K562 (cell line): ENCODE results near the gene TSPAN15. TPM values are rescaled to one million over a fixed set of nuclear protein-coding genes. Genes with fewer than 3 reads are reported as not detected.

ENCODE experiments used
- ATAC-seq: fragments of 200-7000 bp; cut with Tn5 transposase; 3 replicates; pipeline ENCODE4 v1.9.1; 2020; ENCODE audit warnings: moderate library complexity
- BruUV-seq: library from RNA; stranded (reverse); fragments of 400-500 nt; replicated peaks from 2 replicates; lab custom pipeline; 2021; lab: Mats Ljungman, UMichigan
- CTCF ChIA-PET: fragments of 300-600 bp; formaldehyde crosslinking; extraction: SDS; loops from one replicate; lab custom pipeline; 2021; ENCODE audit warnings: low intra/inter-chr PET ratio; lab: Yijun Ruan, JAX
- POLR2A ChIA-PET: fragments of 300-600, 350-650 bp; sonication (Branson Sonifier 250); formaldehyde crosslinking; extraction: SDS; loops from one replicate; lab custom pipeline; 2021; ENCODE audit warnings: antibody characterized with exemption, inconsistent platforms; lab: Yijun Ruan, JAX
- DNase-seq, 4 experiments: peaks; one replicate each; pipeline versions ENCODE4 v3.0.0 to v3.0.0-alpha.2; 2011 to 2018; ENCODE audit warnings: low spot score in 3 of 4, mixed read lengths in 3 of 4; ENCODE audit errors: extremely low read depth in 1 of 4
- FAIRE-seq: peaks from 2 replicates; lab custom pipeline; 2011; peaks lifted over from hg19 to GRCh38; lab: Jason Lieb, UNC
- H2AFZ ChIP-seq: 2 replicates; pipeline ENCODE4 v1.6.0; 2011; ENCODE audit warnings: low read depth, low read length, control low read depth, inconsistent platforms
- H3K27ac ChIP-seq: fragments of 200-600 bp; 3 replicates; pipeline ENCODE4 v1.8.0; 2011; ENCODE audit warnings: low read depth, mild to moderate bottlenecking, control low read depth, inconsistent platforms, low read length, moderate library complexity, mixed read lengths; ENCODE audit errors: extremely low read depth
- H3K27me3 ChIP-seq, 2 experiments: fragments of 300-600 bp in 1 of 2; 2 replicates in 1 of 2; 3 replicates in 1 of 2; pipeline versions ENCODE4 v1.6.0 to v1.8.0; 2011; ENCODE audit warnings: inconsistent platforms in 2 of 2, low read length in 2 of 2, mild to moderate bottlenecking in 1 of 2, mixed read lengths in 1 of 2, moderate library complexity in 1 of 2; ENCODE audit not compliant: control insufficient read depth in 2 of 2, insufficient read depth in 2 of 2
- H3K36me3 ChIP-seq: fragments of 300-600 bp; 3 replicates; pipeline ENCODE4 v1.8.0; 2011; ENCODE audit warnings: mild to moderate bottlenecking, low read length, inconsistent platforms; ENCODE audit not compliant: control insufficient read depth, insufficient read depth
- H3K4me1 ChIP-seq, 2 experiments: fragments of 200-600 bp in 1 of 2; replicated peaks in 1 of 2; 2 replicates in 1 of 2; 3 replicates in 1 of 2; pipeline versions ENCODE4 v1.5.1 to v1.8.0; 2011; ENCODE audit warnings: inconsistent platforms in 2 of 2, low read length in 2 of 2, mild to moderate bottlenecking in 1 of 2, mixed read lengths in 1 of 2, moderate library complexity in 1 of 2; ENCODE audit not compliant: control insufficient read depth in 2 of 2, insufficient read depth in 2 of 2
- H3K4me2 ChIP-seq: 2 replicates; pipeline ENCODE4 v1.6.1; 2011; ENCODE audit warnings: low read length, control low read depth, inconsistent platforms, mixed read lengths; ENCODE audit not compliant: insufficient read depth
- H3K4me3 ChIP-seq: fragments of 200-600 bp; sonication (generic), shearing (Covaris generic); 2 replicates; pipeline ENCODE4 v1.5.1; 2016; ENCODE audit warnings: control low read depth, inconsistent platforms
- H3K79me2 ChIP-seq: fragments of 200-600 bp; 3 replicates; pipeline ENCODE4 v1.8.0; 2011; ENCODE audit warnings: low read length, inconsistent platforms; ENCODE audit not compliant: control insufficient read depth, insufficient read depth
- H3K9ac ChIP-seq, 2 experiments: 2 replicates each; pipeline versions ENCODE4 v1.6.0 to v1.6.1; 2011; ENCODE audit warnings: low read depth in 2 of 2, low read length in 2 of 2, control low read depth in 1 of 2, inconsistent platforms in 1 of 2, mild to moderate bottlenecking in 1 of 2, mixed read lengths in 1 of 2; ENCODE audit not compliant: insufficient read depth in 1 of 2
- H3K9me1 ChIP-seq: one replicate; pipeline ENCODE4 v1.6.0; 2011; ENCODE audit warnings: inconsistent platforms, mild to moderate bottlenecking, low read length, moderate library complexity; ENCODE audit not compliant: control insufficient read depth, insufficient read depth
- H3K9me3 ChIP-seq: replicated peaks from 2 replicates; pipeline ENCODE4 v1.5.1; 2011; ENCODE audit warnings: low read depth, low read length, inconsistent platforms; ENCODE audit not compliant: control insufficient read depth, insufficient read depth
- H4K20me1 ChIP-seq: replicated peaks from 2 replicates; pipeline ENCODE4 v1.6.1; 2011; ENCODE audit warnings: low read length, inconsistent platforms, mixed read lengths; ENCODE audit not compliant: control insufficient read depth, insufficient read depth
- BRD4 ChIP-seq: fragments of 200-600 bp; sonication (generic); IDR thresholded peaks from 2 replicates; pipeline ENCODE4 v1.6.1; 2017; ENCODE audit warnings: inconsistent platforms
- CREM ChIP-seq: IDR thresholded peaks from 2 replicates; pipeline ENCODE4 v1.6.1; 2014; ENCODE audit warnings: antibody characterized with exemption, low read depth
- DNMT1 ChIP-seq: fragments of 450-650 bp; IDR thresholded peaks from 2 replicates; pipeline ENCODE4 v1.6.1; 2016; ENCODE audit warnings: antibody characterized with exemption, mild to moderate bottlenecking
- ELF1 ChIP-seq: fragments of 200-800 bp; sonication (Bioruptor generic); IDR thresholded peaks from 2 replicates; pipeline ENCODE4 v1.6.1; 2016; ENCODE audit warnings: missing genetic modification characterization, missing compliant biosample characterization
- FOXM1 ChIP-seq, 2 experiments: fragments of 450-650 bp in 1 of 2; sonication (generic) in 1 of 2; formaldehyde crosslinking in 1 of 2; IDR thresholded peaks; 2 replicates each; pipeline versions ENCODE4 v1.6.1 to v1.9.0; 2017 to 2022; ENCODE audit warnings: low read depth in 2 of 2, mild to moderate bottlenecking in 2 of 2, missing genetic modification reagents in 1 of 2, moderate library complexity in 1 of 2
- GATAD2A ChIP-seq: fragments of 450-650 bp; IDR thresholded peaks from 2 replicates; pipeline ENCODE4 v1.6.1; 2017
- HDAC6 ChIP-seq: IDR thresholded peaks from 2 replicates; pipeline ENCODE4 v1.6.1; 2012; ENCODE audit warnings: low read depth, mild to moderate bottlenecking, control low read depth, inconsistent platforms, low read length, moderate library complexity
- HNRNPL ChIP-seq: fragments of 200-400 bp; formaldehyde crosslinking; IDR thresholded peaks from 2 replicates; pipeline ENCODE4 v1.6.1; 2017; ENCODE audit warnings: low read depth, mild to moderate bottlenecking, low read length
- HOXB6 ChIP-seq: fragments of 250-450 bp; sonication (Bioruptor Pico); IDR thresholded peaks from 2 replicates; pipeline ENCODE4 v1.5.1; 2022; ENCODE audit warnings: mild to moderate bottlenecking, borderline replicate concordance
- MAFG ChIP-seq: fragments of 450-650 bp; conservative IDR thresholded peaks from 2 replicates; pipeline ENCODE4 v1.6.1; 2016; ENCODE audit warnings: missing genetic modification characterization, missing compliant biosample characterization
- MCM7 ChIP-seq, 2 experiments: fragments of 450-650 bp; IDR thresholded peaks; 2 replicates each; pipeline ENCODE4 v1.6.1; 2016 to 2018
- NBN ChIP-seq: fragments of 450-650 bp; IDR thresholded peaks from 2 replicates; pipeline ENCODE4 v1.6.1; 2016; ENCODE audit warnings: low read depth, mild to moderate bottlenecking
- ZC3H4 ChIP-seq: sonication (generic); formaldehyde crosslinking; IDR thresholded peaks from 2 replicates; pipeline ENCODE4 v1.9.0; 2021; ENCODE audit warnings: missing genetic modification reagents, borderline replicate concordance
- ZNF175 ChIP-seq: fragments of 200-800 bp; sonication (Bioruptor generic); IDR thresholded peaks from 2 replicates; pipeline ENCODE4 v1.6.1; 2016; ENCODE audit warnings: low read depth, mild to moderate bottlenecking, missing genetic modification characterization, missing compliant biosample characterization
- WGBS: fragments of 100-300 bp; shearing (Covaris generic); methylation state at CpG from one replicate; pipeline ENCODE4 v1.1.6; 2016; ENCODE audit warnings: low coverage, mixed read lengths; ENCODE audit not compliant: insufficient coverage; ENCODE audit errors: missing lambda C conversion rate; 5-methylcytosine and 5-hydroxymethylcytosine counted together
- in situ Hi-C: fragments of 300-500 bp; cut with MboI; formaldehyde crosslinking; loops from 4 replicates; pipeline ENCODE4 v1.15.0; 2018; ENCODE audit warnings: inconsistent platforms, mixed read lengths
- intact Hi-C: fragments of 100-400 bp; cut with micrococcal nuclease; formaldehyde crosslinking; loops from 2 replicates; pipeline ENCODE4 v1.14.2; 2022
- polyA plus RNA-seq, 8 experiments: library from polyadenylated mRNA; depleted of rRNA in 4 of 8; stranded (reverse) in 5 of 8; unstranded in 3 of 8; fragments of >200 nt; fragmentation: Nextera tagmentation in 2 of 8; fragmentation: Illumina TruSeq in 1 of 8; extraction: Ambion mirVana in 2 of 8; extraction: Trizol in 1 of 8; gene quantifications; 2 replicates each; pipeline versions ENCODE4 v1.2.1 to v1.2.3, GENCODE V29; 2011 to 2014; ENCODE audit warnings: inconsistent platforms in 1 of 8, missing spikeins in 1 of 8
- total RNA-seq, 7 experiments: library from RNA; depleted of rRNA in 6 of 7; stranded (reverse); fragments of >200 nt in 6 of 7; fragmentation: Illumina TruSeq in 2 of 7; extraction: Trizol in 2 of 7; gene quantifications; 2 replicates each; pipeline versions ENCODE4 v1.2.1 to v1.2.3, GENCODE V29; 2011 to 2021; ENCODE audit warnings: low replicate concordance in 1 of 7
- TF ChIP-seq, protein P1 (sequence below), 2 experiments: fragments of 450-650 bp in 1 of 2; IDR thresholded peaks; 2 replicates each; pipeline ENCODE4 v1.6.1; 2011 to 2017; ENCODE audit warnings: low read depth in 2 of 2, antibody characterized with exemption in 1 of 2, borderline replicate concordance in 1 of 2, low read length in 1 of 2, mild to moderate bottlenecking in 1 of 2, mixed read lengths in 1 of 2; ENCODE audit not compliant: control insufficient read depth in 1 of 2

The TSPAN15 gene
- total and polyA plus RNA-seq, 9 of the 15 experiments (the other 6 are each of a cell fraction or from before 2014, with no cell fraction given): 0.33 to 1.0 (median 0.45) TPM; not detected in 2

DNA sequence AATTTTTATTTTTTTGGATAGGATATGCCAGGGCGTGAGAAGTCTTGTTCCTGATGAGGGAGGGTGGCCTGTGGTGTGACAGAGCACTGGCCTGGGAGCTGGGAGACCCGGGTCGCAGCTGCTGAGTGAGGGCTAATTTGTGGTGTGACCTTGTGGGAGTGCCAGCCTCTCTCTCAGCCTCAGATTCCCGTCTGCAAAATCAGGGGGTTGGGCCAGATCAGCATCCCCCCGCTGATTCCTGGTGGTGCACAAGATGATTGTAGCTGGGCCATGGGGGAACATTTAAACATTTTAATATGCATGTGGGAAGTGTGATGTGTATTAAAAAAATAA lies 14.9 kb downstream of the TSPAN15 start (continued):
- no peak for TF ChIP-seq ELF1
- TF ChIP-seq MAFG (tag): no peak
- TF ChIP-seq HDAC6: no peak
- TF ChIP-seq GATAD2A: no peak
- TF ChIP-seq CREM: no peak
- TF ChIP-seq DNMT1: no peak
- TF ChIP-seq MCM7 (IDR thresholded peaks at IDR 0.05): no peak
- TF ChIP-seq ZNF175 (CRISPR knock-in tag): no peak

DNA sequence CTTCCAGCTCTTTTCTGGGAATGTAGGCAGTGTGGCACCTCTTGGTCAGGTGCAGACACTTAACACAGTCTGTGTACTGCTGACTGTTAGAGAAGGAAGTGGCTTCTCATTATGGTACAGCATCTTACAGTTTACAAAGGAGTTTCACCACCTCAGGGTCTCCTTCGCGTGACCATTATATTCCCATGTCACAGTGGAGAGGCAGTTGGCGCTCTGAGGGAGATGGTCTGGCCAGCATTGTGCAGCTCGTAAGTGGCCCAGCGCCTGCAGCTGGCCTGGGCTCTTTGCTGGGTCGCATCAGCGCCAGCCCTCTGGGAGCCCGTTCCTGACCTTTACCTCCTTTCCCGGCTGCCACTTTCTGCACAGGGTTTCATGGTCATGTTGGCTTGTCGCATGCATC lies 15.4 kb downstream of the TSPAN15 start:
- in situ Hi-C loops: no loop called here

More for the DNA sequence above, 15.4 kb downstream of the TSPAN15 start:
- Histone ChIP-seq H3K4me3 (no peak overlapping the region), H3K27me3 (peaks cover 2 to 24% of the 10 kb centered on the region in 2 experiments; a peak in 2 of 5 replicates), H3K4me2 (no peak overlapping the region)
- POLR2A ChIA-PET: interaction anchor here (1.3 kb wide), 1 partner anchor 20 kb away, joined by 5 read pairs; no protein-coding TSS in a partner anchor
- no TSS peak for BruUV-seq
- no peak for TF ChIP-seq HOXB6 (CRISPR knock-in tag)
- TF ChIP-seq, protein P1, sequence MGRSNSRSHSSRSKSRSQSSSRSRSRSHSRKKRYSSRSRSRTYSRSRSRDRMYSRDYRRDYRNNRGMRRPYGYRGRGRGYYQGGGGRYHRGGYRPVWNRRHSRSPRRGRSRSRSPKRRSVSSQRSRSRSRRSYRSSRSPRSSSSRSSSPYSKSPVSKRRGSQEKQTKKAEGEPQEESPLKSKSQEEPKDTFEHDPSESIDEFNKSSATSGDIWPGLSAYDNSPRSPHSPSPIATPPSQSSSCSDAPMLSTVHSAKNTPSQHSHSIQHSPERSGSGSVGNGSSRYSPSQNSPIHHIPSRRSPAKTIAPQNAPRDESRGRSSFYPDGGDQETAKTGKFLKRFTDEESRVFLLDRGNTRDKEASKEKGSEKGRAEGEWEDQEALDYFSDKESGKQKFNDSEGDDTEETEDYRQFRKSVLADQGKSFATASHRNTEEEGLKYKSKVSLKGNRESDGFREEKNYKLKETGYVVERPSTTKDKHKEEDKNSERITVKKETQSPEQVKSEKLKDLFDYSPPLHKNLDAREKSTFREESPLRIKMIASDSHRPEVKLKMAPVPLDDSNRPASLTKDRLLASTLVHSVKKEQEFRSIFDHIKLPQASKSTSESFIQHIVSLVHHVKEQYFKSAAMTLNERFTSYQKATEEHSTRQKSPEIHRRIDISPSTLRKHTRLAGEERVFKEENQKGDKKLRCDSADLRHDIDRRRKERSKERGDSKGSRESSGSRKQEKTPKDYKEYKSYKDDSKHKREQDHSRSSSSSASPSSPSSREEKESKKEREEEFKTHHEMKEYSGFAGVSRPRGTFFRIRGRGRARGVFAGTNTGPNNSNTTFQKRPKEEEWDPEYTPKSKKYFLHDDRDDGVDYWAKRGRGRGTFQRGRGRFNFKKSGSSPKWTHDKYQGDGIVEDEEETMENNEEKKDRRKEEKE (IDR thresholded peaks at IDR 0.05; ENCODE audit: borderline replicate concordance in 1 of 2, control insufficient read depth in 1 of 2, low read depth in 2 of 2, low read length in 1 of 2): no peak
- no peak for TF ChIP-seq FOXM1 (IDR thresholded peaks at IDR 0.05; ENCODE audit: low read depth)
- no peak for TF ChIP-seq FOXM1 (CRISPR knock-in tag; IDR thresholded peaks at IDR 0.05; ENCODE audit: low read depth)
- no peak for TF ChIP-seq BRD4
- no peak for TF ChIP-seq DNMT1
- TF ChIP-seq NBN: no peak
- no peak for TF ChIP-seq ZC3H4
- no peak for TF ChIP-seq HNRNPL
- TF ChIP-seq, all 486 proteins: peak for 0
- DNase-seq (no peak), FAIRE-seq (no peak), ATAC-seq (no peak)
- Histone ChIP-seq H3K9me3 (no peaks in the 10 kb centered on the region), H3K36me3 (no peaks in the 10 kb centered on the region), H4K20me1 (no peaks in the 10 kb centered on the region), H3K27ac (no peak overlapping the region), H3K4me1 (peaks cover 4 to 6% of the 10 kb centered on the region in 2 experiments; a peak in 4 of 5 replicates), H3K9me1 (no peaks in the 10 kb centered on the region), H3K79me2 (no peaks in the 10 kb centered on the region), H2AFZ (no peak overlapping the region), H3K9ac (no peak overlapping the region)
- intact Hi-C loops: no loop called here
- WGBS: 29% methylated on average over 10 of the region's 10 CpGs
- CTCF ChIA-PET: no interaction called here
